ENCODE results near the gene ARSG.

Gene ARSG

GRCh38 chr17:68390888-68391545, 99.7 kb downstream of the ARSG start:
- Histone ChIP-seq H3K4me3 (IDR thresholded peaks at IDR 0.05; ENCODE audit: insufficient read depth, low read depth, low read length) (no peak overlapping the region), H3K4me1 (ENCODE audit: low read depth, poor library complexity, severe bottlenecking) (no peaks in the 10 kb centered on the region), H3K27me3 (ENCODE audit: insufficient read depth, low read depth) (no peaks in the 10 kb centered on the region), H3K79me2 (ENCODE audit: insufficient read depth, low read depth) (no peaks in the 10 kb centered on the region), H3K9ac (no peak overlapping the region), H3K4me2 (no peak overlapping the region), H3K36me3 (ENCODE audit: insufficient read depth) (no peaks in the 10 kb centered on the region), H2AFZ (ENCODE audit: low read depth) (no peak overlapping the region), H4K20me1 (ENCODE audit: insufficient read depth) (no peaks in the 10 kb centered on the region), H3K27ac (no peak overlapping the region)
- no peak for TF ChIP-seq CTCF (conservative IDR thresholded peaks at IDR 0.05; ENCODE audit: low read depth, low read length)

- no peaks in the 10 kb centered on the region for H3K36me3 ChIP-seq (ENCODE audit: insufficient read depth)
- H3K4me1 ChIP-seq (ENCODE audit: low read depth, poor library complexity, severe bottlenecking) = no peaks in the 10 kb centered on the region
- no peak for TF ChIP-seq CTCF (conservative IDR thresholded peaks at IDR 0.05; ENCODE audit: low read depth, low read length)
- no peaks in the 10 kb centered on the region for H3K27me3 ChIP-seq (ENCODE audit: insufficient read depth, low read depth)
- no peaks in the 10 kb centered on the region for H4K20me1 ChIP-seq (ENCODE audit: insufficient read depth)
- no peak overlapping the region for H3K9ac ChIP-seq
- no peak overlapping the region for H3K27ac ChIP-seq
- H2AFZ ChIP-seq (ENCODE audit: low read depth) = no peak overlapping the region
- H3K79me2 ChIP-seq (ENCODE audit: insufficient read depth, low read depth) = no peaks in the 10 kb centered on the region
- H3K4me3 ChIP-seq (IDR thresholded peaks at IDR 0.05; ENCODE audit: insufficient read depth, low read depth, low read length) = no peak overlapping the region
- H3K4me2 ChIP-seq = no peak overlapping the region
These were observed 100.4 kb downstream of the ARSG start for GRCh38 chr17:68391561-68392268.

- Histone ChIP-seq H3K9ac (no peak overlapping the region), H3K79me2 (ENCODE audit: insufficient read depth, low read depth) (no peaks in the 10 kb centered on the region), H2AFZ (ENCODE audit: low read depth) (no peak overlapping the region), H3K4me1 (ENCODE audit: low read depth, poor library complexity, severe bottlenecking) (no peaks in the 10 kb centered on the region), H4K20me1 (ENCODE audit: insufficient read depth) (no peaks in the 10 kb centered on the region), H3K4me2 (no peak overlapping the region), H3K27ac (no peak overlapping the region), H3K4me3 (IDR thresholded peaks at IDR 0.05; ENCODE audit: insufficient read depth, low read depth, low read length) (no peak overlapping the region), H3K27me3 (ENCODE audit: insufficient read depth, low read depth) (no peaks in the 10 kb centered on the region), H3K36me3 (ENCODE audit: insufficient read depth) (no peaks in the 10 kb centered on the region)
- no peak for TF ChIP-seq CTCF (conservative IDR thresholded peaks at IDR 0.05; ENCODE audit: low read depth, low read length)
These were observed 103.5 kb downstream of the ARSG start for GRCh38 chr17:68394608-68395331.

- H3K79me2 ChIP-seq (ENCODE audit: insufficient read depth, low read depth) = no peaks in the 10 kb centered on the region
- no peak for TF ChIP-seq CTCF (conservative IDR thresholded peaks at IDR 0.05; ENCODE audit: low read depth, low read length)
- no peak overlapping the region for H2AFZ ChIP-seq (ENCODE audit: low read depth)
- no peak overlapping the region for H3K4me2 ChIP-seq
- H3K4me1 ChIP-seq (ENCODE audit: low read depth, poor library complexity, severe bottlenecking) = no peaks in the 10 kb centered on the region
- no peak overlapping the region for H3K4me3 ChIP-seq (IDR thresholded peaks at IDR 0.05; ENCODE audit: insufficient read depth, low read depth, low read length)
- H3K9ac ChIP-seq = no peak overlapping the region
- H3K36me3 ChIP-seq (ENCODE audit: insufficient read depth) = no peaks in the 10 kb centered on the region
- H3K27ac ChIP-seq = no peak overlapping the region
- no peaks in the 10 kb centered on the region for H4K20me1 ChIP-seq (ENCODE audit: insufficient read depth)
- H3K27me3 ChIP-seq (ENCODE audit: insufficient read depth, low read depth) = no peaks in the 10 kb centered on the region
These were observed 105.2 kb downstream of the ARSG start for GRCh38 chr17:68396226-68397107.
